HEK293T (cell line): ENCODE results near the gene FGF21.

Experiments used
- BHLHE40 ChIP-seq: fragments of 450-650 bp; IDR thresholded peaks from 2 replicates; pipeline ENCODE4 v1.6.1; 2016; ENCODE audit warnings: mild to moderate bottlenecking, moderate library complexity, borderline replicate concordance
- ELF4 ChIP-seq: fragments of 450-650 bp; IDR thresholded peaks from 2 replicates; pipeline ENCODE4 v1.6.1; 2017; ENCODE audit warnings: antibody characterized with exemption
- FOXA1 ChIP-seq: fragments of 450-650 bp; IDR thresholded peaks from 2 replicates; pipeline ENCODE4 v1.6.1; 2016; ENCODE audit warnings: mild to moderate bottlenecking
- FOXK2 ChIP-seq: fragments of 450-650 bp; IDR thresholded peaks from 2 replicates; pipeline ENCODE4 v1.6.1; 2016; ENCODE audit warnings: mild to moderate bottlenecking
- FOXM1 ChIP-seq: fragments of 450-650 bp; IDR thresholded peaks from 2 replicates; pipeline ENCODE4 v1.6.1; 2017; ENCODE audit warnings: mild to moderate bottlenecking, borderline replicate concordance
- HDGF ChIP-seq: fragments of 450-650 bp; IDR thresholded peaks from 2 replicates; pipeline ENCODE4 v1.6.1; 2017; ENCODE audit warnings: antibody characterized with exemption, borderline replicate concordance
- L3MBTL2 ChIP-seq: fragments of 450-650 bp; conservative IDR thresholded peaks from 2 replicates; pipeline ENCODE4 v1.6.1; 2016; ENCODE audit warnings: mild to moderate bottlenecking
- NFRKB ChIP-seq: fragments of 450-650 bp; IDR thresholded peaks from 2 replicates; pipeline ENCODE4 v1.6.1; 2016; ENCODE audit warnings: mild to moderate bottlenecking, moderate library complexity
- SP1 ChIP-seq: fragments of 450-650 bp; IDR thresholded peaks from 2 replicates; pipeline ENCODE4 v1.6.1; 2017
- SUZ12 ChIP-seq: fragments of 450-650 bp; IDR thresholded peaks from 2 replicates; pipeline ENCODE4 v1.6.1; 2016; ENCODE audit warnings: mild to moderate bottlenecking
- ZNF384 ChIP-seq: fragments of 450-650 bp; IDR thresholded peaks from 2 replicates; pipeline ENCODE4 v1.6.1; 2016

- TF ChIP-seq SP1 (no peak), FOXA1 (no peak), BHLHE40 (no peak), SUZ12 (no peak), FOXK2 (no peak), FOXM1 (no peak), ZNF384 (no peak), L3MBTL2 (no peak), ELF4 (no peak), NFRKB (no peak), HDGF (no peak)
These were observed 463 bp downstream of the FGF21 start for GRCh38 chr19:48755787-48756186.
